CD4-positive, alpha-beta T cell treated with Interleukin-15 for 1 hour (primary cell): ENCODE measurements around the gene FBN2.
"Not testable (repeated sequence)": the region's sequence is repeated elsewhere in the genome, so short reads cannot be mapped to it uniquely, and the experiment has no call there.

Source experiments
- DNase-seq: peaks from one replicate; pipeline ENCODE4 v3.0.0-alpha.2; 2020

Gene FBN2

GRCh38 chr5:128477944-128478343 lies 60.1 kb downstream of the FBN2 start:
- DNase-seq, result no peak

DNA sequence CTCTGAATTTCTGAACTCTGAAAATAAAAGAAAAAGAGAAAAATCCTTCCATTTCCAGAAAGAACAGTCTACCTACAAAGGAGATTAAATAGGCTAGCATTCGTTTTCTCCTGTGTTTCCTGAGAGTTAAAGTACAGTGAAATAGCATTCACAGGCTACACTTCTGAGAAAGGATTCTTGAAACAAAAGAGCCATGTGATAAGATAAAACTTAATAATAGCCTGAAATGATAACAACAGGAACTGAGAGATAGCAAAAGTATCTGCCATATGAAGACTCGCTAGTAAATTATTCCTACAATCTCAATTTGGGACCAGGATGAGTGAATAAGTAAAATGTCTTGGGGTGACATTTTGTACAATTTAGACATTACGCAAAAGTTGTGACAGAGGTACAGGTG lies 62.4 kb downstream of the FBN2 start:
- DNase-seq, result no peak

DNA sequence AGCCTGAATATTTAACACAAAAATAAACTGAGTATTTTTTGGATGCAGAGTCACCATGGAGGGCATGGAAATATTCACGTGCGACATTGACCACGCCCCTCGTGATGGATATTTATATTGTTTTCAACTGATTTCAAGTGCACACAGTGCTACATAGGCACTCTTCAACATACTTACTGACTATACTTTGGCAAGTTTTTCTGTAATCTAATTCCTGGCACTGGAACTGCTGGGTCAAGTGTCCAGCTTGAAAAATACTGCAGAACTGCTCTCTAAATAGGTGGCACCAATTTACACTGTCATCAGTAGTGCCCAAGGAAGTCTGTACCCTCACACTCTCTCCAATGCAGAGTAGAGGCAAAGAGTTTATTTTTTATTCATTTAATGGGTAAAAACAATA lies 65.1 kb downstream of the FBN2 start:
- no peak for DNase-seq

DNA sequence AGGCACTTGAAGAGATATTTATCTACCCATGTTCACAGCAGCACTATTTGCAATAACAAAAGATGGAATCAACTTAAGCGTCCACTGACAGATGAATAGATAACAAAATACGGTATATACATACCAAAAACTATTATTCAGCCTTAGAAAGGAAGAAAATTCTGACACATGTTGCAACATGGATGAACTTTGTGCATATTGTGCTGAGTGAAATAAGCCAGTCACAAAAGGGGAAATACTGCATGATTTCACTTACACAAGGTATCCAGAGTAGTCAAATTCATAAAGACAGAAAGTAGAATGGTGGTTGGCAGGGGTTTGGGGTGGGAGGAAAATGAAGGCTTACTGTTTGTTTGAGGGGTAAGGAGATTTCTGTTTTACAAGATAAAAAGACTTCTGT lies 66.0 kb downstream of the FBN2 start:
- DNase-seq, result no peak

GRCh38 chr5:128470663-128471062 lies 67.4 kb downstream of the FBN2 start:
- no peak for DNase-seq

- DNase-seq, result no peak
These were observed 68.1 kb downstream of the FBN2 start for GRCh38 chr5:128469912-128470311.

GRCh38 chr5:128466980-128467379 lies 71.1 kb downstream of the FBN2 start:
- DNase-seq, result no peak

DNA sequence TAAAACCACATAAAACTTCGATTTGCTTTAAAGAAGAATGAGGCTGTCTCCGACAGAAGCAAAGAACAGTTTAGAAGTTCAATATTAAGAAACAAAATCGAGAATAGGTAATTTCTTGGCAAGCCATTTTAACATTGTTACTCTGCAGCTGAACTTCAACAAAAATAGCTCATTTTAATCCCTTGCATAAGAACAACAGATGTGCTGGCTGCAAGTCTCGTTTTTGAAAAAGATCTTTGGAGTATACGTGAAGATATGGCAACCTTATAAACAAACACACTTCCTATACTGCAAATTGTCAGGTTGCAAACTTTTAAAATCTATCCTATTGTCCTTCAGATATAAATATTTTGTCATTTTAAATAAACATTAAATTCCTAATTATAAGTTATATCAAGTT lies 71.5 kb downstream of the FBN2 start:
- no peak for DNase-seq

GRCh38 chr5:128464596-128464995 lies 73.4 kb downstream of the FBN2 start:
- no peak for DNase-seq

- DNase-seq, result no peak
These were observed 75.7 kb downstream of the FBN2 start for GRCh38 chr5:128462330-128462729.

- DNase-seq, result not testable (repeated sequence)
These were observed 80.7 kb downstream of the FBN2 start for GRCh38 chr5:128457147-128457915.

DNA sequence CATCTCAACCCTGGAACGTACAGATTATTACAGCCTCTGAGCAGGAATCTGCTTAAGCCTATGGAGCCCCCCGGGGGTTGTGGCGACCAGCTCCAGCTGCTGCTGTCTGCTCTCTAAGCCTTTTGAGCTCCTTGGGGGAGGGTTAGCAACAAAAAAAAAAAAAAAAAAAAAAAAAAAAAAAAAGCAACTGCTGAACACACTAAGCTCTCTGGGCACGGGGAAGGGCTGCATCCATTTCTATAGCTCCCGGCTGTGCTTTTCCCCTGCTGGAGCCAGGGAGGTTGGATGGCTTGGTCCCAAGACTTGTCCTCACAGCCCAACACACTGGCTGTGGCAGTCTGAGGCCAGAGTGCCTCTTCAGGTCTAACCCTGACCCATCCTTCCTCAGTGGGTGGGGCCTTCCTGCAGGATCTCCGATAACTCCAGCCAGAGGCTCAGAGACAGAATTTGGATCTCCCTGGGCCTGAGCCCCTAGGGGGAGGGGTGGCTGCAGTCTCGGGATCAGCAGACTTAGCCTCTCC lies 82.1 kb downstream of the FBN2 start:
- DNase-seq, result no peak

GRCh38 chr5:128453121-128453520 lies 84.9 kb downstream of the FBN2 start:
- DNase-seq, result no peak

- not testable (repeated sequence) for DNase-seq
These were observed 90.8 kb downstream of the FBN2 start for GRCh38 chr5:128447224-128447623.

GRCh38 chr5:128441941-128442350 lies 96.1 kb downstream of the FBN2 start:
- DNase-seq, result no peak

- DNase-seq, result no peak
These were observed 96.9 kb downstream of the FBN2 start for GRCh38 chr5:128441165-128441564.

GRCh38 chr5:128436749-128437188 lies 101.3 kb downstream of the FBN2 start:
- no peak for DNase-seq

DNA sequence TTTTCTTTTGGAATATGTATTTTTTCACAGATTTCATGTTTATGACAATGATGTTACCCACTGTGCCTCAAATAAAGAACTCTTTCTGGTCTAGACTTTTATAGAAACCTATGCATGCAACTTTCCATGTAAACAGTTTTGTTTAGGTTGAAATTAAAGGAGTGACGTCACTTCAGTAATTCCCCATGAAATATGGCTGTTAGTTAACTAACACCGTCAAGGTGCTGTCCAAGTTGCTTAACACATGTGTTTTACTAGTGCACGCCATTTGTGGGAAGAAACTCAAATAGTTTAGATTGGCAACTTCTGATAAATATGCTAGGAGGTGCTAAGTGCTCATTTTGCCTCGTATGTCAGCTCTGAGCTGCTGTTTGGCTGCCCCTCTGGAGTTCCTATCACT lies 102.2 kb downstream of the FBN2 start:
- no peak for DNase-seq

GRCh38 chr5:128434993-128435392 lies 103.1 kb downstream of the FBN2 start:
- DNase-seq, result no peak

DNA sequence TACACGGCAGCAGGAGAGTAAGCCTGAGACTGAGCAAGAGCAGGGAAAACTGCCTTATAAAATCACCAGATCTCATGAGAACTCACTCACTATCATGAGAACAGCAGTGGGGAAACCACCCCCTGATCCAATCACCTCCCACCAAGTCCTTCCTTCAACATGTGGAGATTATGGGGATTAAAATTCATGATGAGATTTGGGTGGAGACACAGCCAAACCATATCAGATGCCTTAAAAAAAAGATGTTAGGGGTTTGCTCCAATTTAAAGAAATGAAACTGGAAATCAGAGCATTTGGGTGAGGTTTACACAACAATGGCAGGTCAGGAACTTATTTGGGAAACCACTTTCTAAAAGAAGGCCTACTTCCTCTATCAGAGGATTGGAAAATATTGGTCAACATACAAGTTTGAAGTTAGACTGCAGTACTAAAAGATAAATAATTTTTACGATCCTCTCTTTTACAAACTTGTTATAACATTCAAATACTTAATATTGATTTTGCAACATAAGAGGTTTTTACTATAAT lies 105.1 kb downstream of the FBN2 start:
- no peak for DNase-seq

GRCh38 chr5:128427921-128428320 lies 110.1 kb downstream of the FBN2 start:
- no peak for DNase-seq

DNA sequence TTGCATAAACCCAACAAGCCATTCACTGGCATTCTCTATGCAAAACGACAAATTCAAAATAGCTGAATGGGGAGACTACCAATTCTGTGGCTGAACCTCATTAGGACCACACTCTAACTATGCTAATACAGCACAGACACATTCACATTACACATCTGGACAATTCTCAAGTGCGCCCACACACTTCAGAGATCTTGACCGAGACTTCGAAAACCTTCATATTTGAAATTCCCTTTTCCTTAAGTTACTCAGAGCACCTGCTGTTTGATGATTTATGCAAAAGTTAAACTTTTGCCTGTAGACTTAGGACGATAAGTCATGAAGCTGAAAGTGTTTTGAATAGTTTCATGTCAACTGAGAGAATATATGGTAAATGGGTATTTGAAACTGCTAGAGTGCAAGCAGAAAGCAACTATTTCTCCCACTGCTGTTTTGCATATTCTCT lies 111.9 kb downstream of the FBN2 start:
- DNase-seq, result no peak

GRCh38 chr5:128424646-128425045 lies 113.4 kb downstream of the FBN2 start:
- no peak for DNase-seq

DNA sequence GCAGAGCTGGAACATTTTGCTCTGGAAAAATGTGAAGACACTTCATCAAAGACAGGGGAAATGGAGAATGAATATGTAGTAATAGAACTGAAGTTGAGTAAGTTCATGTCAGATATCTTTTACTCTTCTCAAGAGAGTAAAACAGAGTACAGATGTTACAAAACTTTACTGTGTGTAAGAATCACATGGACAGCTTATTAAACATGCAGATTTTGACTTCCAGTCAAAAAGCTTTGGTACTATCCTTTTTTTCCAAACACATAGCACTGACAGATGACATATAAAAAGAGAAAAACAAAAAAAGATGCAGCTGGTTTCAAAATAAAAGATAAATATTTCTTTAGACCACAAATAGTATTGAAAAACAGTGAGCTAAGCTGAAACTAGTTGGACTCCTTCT lies 115.4 kb downstream of the FBN2 start:
- no peak for DNase-seq

DNA sequence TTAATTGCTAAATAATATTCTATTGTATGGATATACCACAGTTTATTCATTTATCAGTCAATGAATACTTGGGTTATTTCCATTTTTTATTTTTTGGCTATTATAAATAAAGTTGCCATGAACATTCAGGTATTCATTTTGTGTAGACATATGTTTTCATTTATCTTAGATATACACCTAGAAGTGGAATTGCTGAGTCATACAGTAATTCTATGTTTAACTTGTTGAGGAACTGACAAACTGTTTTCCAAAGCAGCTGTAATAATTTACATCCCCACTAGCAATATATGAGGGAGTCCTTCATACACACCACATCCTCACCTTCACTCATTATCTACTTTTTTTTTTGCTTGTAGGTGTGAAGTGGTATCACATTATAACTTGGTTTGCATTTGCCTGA lies 123.6 kb downstream of the FBN2 start:
- no peak for DNase-seq
